KMS-11 (cell line): ENCODE results near the gene SENP6.

Experiments
- H2AFZ ChIP-seq: fragments of 200-600 bp; sonication (generic); 2 replicates; pipeline ENCODE4 v1.6.1; 2016; ENCODE audit warnings: antibody characterized with exemption, mixed run types, low read depth
- H3K27ac ChIP-seq: fragments of 200-600 bp; sonication (generic); 2 replicates; pipeline ENCODE4 v1.6.1; 2016; ENCODE audit warnings: mild to moderate bottlenecking, mixed run types
- H3K27me3 ChIP-seq: fragments of 200-600 bp; sonication (generic); 2 replicates; pipeline ENCODE4 v1.6.1; 2017; ENCODE audit warnings: mild to moderate bottlenecking, low read depth, mixed run types, moderate library complexity; ENCODE audit not compliant: insufficient read depth
- H3K36me3 ChIP-seq: fragments of 200-600 bp; sonication (generic); 2 replicates; pipeline ENCODE4 v1.6.1; 2017; ENCODE audit warnings: mild to moderate bottlenecking, mixed run types; ENCODE audit not compliant: insufficient read depth
- H3K4me1 ChIP-seq: fragments of 200-600 bp; sonication (generic); 2 replicates; pipeline ENCODE4 v1.6.1; 2016; ENCODE audit warnings: mild to moderate bottlenecking, low read depth, mixed run types; ENCODE audit not compliant: poor library complexity, severe bottlenecking
- H3K4me2 ChIP-seq: fragments of 200-600 bp; sonication (generic); 2 replicates; pipeline ENCODE4 v1.7.0; 2016; ENCODE audit warnings: mild to moderate bottlenecking, mixed run types
- H3K4me3 ChIP-seq: fragments of 200-600 bp; sonication (generic); IDR thresholded peaks from 2 replicates; pipeline ENCODE4 v1.6.1; 2017; ENCODE audit warnings: low read depth, low read length, mixed read lengths; ENCODE audit not compliant: insufficient read depth
- H3K79me2 ChIP-seq: fragments of 200-600 bp; sonication (generic); 2 replicates; pipeline ENCODE4 v1.6.1; 2016; ENCODE audit warnings: low read depth, mixed run types; ENCODE audit not compliant: insufficient read depth
- H3K9ac ChIP-seq: fragments of 200-600 bp; sonication (generic); 2 replicates; pipeline ENCODE4 v1.6.1; 2016; ENCODE audit warnings: mild to moderate bottlenecking, mixed run types
- H4K20me1 ChIP-seq: fragments of 200-600 bp; sonication (generic); 2 replicates; pipeline ENCODE4 v1.6.1; 2016; ENCODE audit warnings: mild to moderate bottlenecking, mixed run types; ENCODE audit not compliant: insufficient read depth
- TF ChIP-seq, protein P1 (sequence below): fragments of 200-600 bp; sonication (generic); conservative IDR thresholded peaks from 2 replicates; pipeline ENCODE4 v1.6.1; 2017; ENCODE audit warnings: low read depth, mild to moderate bottlenecking, antibody characterized with exemption, low read length, moderate library complexity, mixed read lengths

Gene SENP6

DNA sequence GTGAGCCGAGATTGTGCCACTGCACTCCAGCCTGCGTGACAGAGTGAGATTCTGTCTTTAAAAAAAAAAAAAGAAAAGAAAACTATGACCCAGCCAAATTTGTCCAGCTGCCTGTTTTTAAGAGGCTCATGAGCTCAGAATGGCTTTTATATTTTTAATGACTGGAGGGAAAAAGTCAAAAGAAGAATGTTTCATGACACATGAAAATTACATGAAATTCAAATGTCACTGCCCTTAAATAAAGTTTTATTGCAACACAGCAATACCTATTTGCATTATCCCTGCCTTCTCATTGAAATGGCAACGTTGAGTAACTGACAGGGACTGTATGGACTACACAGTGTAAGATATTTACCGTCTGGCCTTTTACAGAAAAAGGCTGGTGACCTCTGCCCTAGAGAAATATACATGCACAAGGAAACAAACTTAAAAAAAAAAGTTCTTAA lies 11.4 kb downstream of the SENP6 start:
- Histone ChIP-seq H3K9ac (no peak overlapping the region), H3K4me2 (no peak overlapping the region), H3K4me3 (no peak overlapping the region), H3K27me3 (no peaks in the 10 kb centered on the region), H3K36me3 (no peaks in the 10 kb centered on the region), H4K20me1 (no peaks in the 10 kb centered on the region; the same call in 1 of the 2 replicates), H3K79me2 (peaks cover 100% of the 10 kb centered on the region), H3K27ac (no peak overlapping the region), H2AFZ (no peak overlapping the region), H3K4me1 (peaks cover 45% of the 10 kb centered on the region)
- TF ChIP-seq, protein P1, sequence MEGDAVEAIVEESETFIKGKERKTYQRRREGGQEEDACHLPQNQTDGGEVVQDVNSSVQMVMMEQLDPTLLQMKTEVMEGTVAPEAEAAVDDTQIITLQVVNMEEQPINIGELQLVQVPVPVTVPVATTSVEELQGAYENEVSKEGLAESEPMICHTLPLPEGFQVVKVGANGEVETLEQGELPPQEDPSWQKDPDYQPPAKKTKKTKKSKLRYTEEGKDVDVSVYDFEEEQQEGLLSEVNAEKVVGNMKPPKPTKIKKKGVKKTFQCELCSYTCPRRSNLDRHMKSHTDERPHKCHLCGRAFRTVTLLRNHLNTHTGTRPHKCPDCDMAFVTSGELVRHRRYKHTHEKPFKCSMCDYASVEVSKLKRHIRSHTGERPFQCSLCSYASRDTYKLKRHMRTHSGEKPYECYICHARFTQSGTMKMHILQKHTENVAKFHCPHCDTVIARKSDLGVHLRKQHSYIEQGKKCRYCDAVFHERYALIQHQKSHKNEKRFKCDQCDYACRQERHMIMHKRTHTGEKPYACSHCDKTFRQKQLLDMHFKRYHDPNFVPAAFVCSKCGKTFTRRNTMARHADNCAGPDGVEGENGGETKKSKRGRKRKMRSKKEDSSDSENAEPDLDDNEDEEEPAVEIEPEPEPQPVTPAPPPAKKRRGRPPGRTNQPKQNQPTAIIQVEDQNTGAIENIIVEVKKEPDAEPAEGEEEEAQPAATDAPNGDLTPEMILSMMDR, result no peak

DNA sequence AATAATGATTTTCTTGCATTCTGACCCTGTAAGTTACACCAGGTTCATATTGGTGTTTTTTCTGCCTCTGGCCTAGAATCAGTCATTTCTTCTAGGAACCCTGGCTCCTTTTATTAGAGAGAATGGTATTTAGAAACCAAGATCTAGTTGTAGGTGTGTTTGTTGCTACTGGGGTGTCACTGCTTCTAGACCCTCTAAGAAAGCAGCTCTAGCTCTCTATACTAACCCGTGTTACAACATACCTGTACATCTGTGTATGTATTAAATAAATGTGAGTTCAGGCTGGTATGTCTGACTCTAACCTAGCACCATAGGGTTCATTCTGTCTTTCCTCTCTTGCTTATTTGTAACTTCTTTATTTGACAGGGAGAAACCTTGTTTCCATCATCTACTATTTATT lies 16.8 kb downstream of the SENP6 start:
- Histone ChIP-seq H2AFZ (no peak overlapping the region), H3K9ac (no peak overlapping the region), H3K4me1 (peaks cover 18% of the 10 kb centered on the region), H3K27ac (no peak overlapping the region), H3K27me3 (no peaks in the 10 kb centered on the region), H3K4me2 (no peak overlapping the region), H3K79me2 (peaks cover 84% of the 10 kb centered on the region), H3K4me3 (no peak overlapping the region), H3K36me3 (no peaks in the 10 kb centered on the region), H4K20me1 (no peaks in the 10 kb centered on the region; the same call in 1 of the 2 replicates)
- TF ChIP-seq, protein P1, result no peak

DNA sequence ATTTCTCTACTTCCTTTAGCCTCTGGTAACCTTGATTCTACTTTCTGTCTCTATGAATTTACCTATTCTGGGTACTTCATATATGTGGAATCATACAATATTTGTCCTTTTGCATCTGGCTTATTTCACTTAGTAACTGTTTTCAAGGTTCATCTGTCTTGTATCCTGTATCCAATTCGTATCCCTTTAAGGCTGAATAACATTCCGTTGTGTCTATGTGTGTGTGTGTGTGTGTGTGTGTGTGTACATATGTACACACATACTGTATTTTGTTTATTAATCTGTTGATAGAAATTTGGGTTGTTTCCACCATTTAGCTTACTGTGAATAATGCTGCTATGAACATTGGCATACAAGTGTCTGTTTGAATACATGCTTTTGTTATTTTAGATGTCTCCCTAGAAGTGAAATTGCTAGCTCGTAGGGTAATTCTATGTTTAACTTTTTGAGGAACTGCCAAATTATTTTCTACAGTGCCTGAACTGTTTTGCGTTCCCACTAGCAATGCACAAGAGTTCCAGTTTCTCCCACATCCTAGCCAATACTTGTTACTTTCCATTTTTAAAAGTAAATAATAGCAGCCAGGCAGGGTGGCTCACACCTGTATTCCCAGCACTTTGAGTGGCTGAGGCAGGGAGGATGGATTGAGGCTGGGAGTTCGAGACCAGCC lies 17.7 kb downstream of the SENP6 start:
- H4K20me1 ChIP-seq, result no peaks in the 10 kb centered on the region; the same call in 1 of the 2 replicates
- no peak overlapping the region for H3K27ac ChIP-seq
- H3K4me3 ChIP-seq, result no peak overlapping the region
- TF ChIP-seq, protein P1, result no peak
- no peak overlapping the region for H2AFZ ChIP-seq
- no peaks in the 10 kb centered on the region for H3K27me3 ChIP-seq
- no peak overlapping the region for H3K9ac ChIP-seq
- H3K4me2 ChIP-seq, result no peak overlapping the region
- peaks cover 78% of the 10 kb centered on the region for H3K79me2 ChIP-seq
- H3K4me1 ChIP-seq, result peaks cover 18% of the 10 kb centered on the region
- H3K36me3 ChIP-seq, result no peaks in the 10 kb centered on the region

DNA sequence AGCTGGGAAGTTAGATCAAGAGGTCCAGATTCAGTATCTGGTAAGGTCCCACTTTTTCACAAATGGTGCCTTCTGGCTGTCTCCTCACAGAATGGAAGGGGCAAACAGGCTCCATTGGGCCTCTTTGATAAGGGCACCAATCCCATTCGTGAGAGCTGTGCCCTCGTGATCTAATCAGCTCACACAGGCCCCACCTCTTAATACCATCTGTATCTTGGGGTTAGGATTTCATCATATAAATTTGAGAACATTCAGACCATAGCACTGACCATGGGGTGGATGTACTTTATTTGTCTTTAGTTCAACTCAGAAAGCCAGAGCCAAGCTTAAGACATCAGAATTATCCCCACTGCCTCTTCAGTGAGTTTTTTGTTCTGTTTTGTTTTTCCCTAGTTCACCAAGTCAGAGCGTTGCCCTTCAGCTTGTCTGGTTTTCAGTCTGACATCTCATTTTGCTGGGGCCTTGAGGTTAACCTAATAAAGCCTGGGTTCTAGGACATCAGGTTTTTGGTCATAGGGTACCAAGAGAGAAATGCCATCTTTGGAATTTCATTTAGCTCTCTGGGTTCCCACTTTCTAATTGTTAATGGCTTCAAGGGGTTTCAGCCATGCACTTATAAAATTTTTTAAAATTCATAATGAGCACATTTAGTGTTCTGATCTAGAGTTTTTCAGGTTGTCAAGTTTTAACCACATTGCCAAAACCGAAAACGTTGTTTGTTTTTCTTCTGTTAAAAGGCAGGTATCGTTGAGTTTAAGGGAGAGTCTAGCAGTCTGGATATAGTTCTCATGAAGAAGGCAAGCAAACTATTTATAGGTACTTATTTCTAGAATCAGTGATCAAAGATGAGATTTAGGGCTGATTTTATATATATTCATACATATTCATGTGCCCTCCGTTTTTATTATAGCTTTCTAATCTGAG lies 19.0 kb downstream of the SENP6 start:
- Histone ChIP-seq H3K9ac (no peak overlapping the region), H3K36me3 (no peaks in the 10 kb centered on the region), H3K4me2 (no peak overlapping the region), H3K4me3 (no peak overlapping the region), H2AFZ (no peak overlapping the region), H3K4me1 (peaks cover 18% of the 10 kb centered on the region), H3K79me2 (peaks cover 72% of the 10 kb centered on the region), H3K27me3 (no peaks in the 10 kb centered on the region), H3K27ac (no peak overlapping the region), H4K20me1 (no peaks in the 10 kb centered on the region; the same call in 1 of the 2 replicates)
- TF ChIP-seq, protein P1, result no peak
